Measurements from ENCODE around the gene GAB2.

The GAB2 gene

DNA sequence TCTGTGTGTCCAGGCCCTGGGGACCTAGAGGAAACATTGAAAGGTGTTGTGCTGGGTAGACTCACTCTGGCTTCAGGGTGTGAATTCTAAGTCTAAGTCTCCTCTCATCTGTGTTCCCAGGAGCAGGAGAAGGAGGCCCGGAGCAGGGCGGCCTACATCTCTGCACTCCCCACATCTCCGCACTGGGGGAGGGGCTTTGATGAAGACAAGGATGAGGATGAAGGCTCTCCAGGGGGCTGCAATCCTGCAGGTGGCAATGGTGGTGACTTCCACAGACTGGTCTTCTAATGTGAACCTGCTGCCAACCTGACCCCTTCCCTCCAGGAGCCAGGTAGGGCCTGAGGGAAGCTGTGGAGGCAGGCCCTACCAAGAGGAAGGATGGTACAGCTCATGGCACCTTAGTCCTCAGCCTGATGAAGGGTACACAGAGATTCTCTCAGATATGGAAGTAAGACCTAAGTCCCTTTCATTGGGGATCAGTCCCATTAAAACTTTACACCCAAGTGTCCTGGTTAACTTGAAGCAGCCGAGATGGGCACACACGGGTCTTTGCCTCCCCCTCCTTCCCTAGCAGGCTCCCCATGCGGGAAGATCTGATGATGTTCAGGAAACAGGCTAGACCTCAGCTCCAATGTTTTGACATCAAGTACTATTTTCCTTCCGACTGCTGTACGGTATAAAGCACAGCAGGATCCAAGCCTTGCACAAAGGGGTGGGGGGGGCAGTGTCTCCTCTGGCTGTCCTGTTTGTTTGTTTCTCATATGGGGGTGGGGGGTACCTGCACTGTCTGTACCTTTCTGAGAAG is 203.9 kb downstream of the GAB2 start:
- no peak overlapping the region for H3K27ac ChIP-seq (ENCODE audit: insufficient read depth in 1 of 2, low read depth in 1 of 2, low read length in 2 of 2, poor library complexity in 1 of 2, severe bottlenecking in 2 of 2)
- no peaks in the 10 kb centered on the region for H3K9me3 ChIP-seq (ENCODE audit: control extremely low read depth in 1 of 5, control insufficient read depth in 4 of 5, insufficient read depth in 2 of 5, low read depth in 1 of 5, low read length in 4 of 5)
- CTCF ChIA-PET = interaction anchor here (0.9 to 2.8 kb wide), 2 partner anchors 14 to 21 kb away, joined by 3 to 9 read pairs; no protein-coding TSS in a partner anchor
- peaks cover 0 to 11% (median 5%) of the 10 kb centered on the region in 4 experiments for H3K4me1 ChIP-seq (ENCODE audit: control extremely low read depth in 1 of 4, control insufficient read depth in 4 of 4, insufficient read depth in 4 of 4, low read length in 3 of 4)
- peaks cover 4 to 63% (median 28%) of the 10 kb centered on the region in 4 experiments for H3K36me3 ChIP-seq (ENCODE audit: control insufficient read depth in 4 of 4, insufficient read depth in 4 of 4, low read length in 3 of 4)
- WGBS (ENCODE audit: insufficient coverage) = 27% methylated on average over 6 of the region's 8 CpGs
- no peaks in the 10 kb centered on the region for H3K27me3 ChIP-seq (replicated peaks in 2 of 5; ENCODE audit: control insufficient read depth in 4 of 5, insufficient read depth in 5 of 5, low read length in 4 of 5)
- H3K4me3 ChIP-seq (ENCODE audit: control insufficient read depth in 1 of 7, extremely low read depth in 1 of 7, insufficient read depth in 4 of 7, low read depth in 2 of 7, low read length in 6 of 7) = no peak overlapping the region
- DNase-seq = peak in 1 of 3 donors; percentile 28
- POLR2A ChIA-PET = no interaction called here

DNA sequence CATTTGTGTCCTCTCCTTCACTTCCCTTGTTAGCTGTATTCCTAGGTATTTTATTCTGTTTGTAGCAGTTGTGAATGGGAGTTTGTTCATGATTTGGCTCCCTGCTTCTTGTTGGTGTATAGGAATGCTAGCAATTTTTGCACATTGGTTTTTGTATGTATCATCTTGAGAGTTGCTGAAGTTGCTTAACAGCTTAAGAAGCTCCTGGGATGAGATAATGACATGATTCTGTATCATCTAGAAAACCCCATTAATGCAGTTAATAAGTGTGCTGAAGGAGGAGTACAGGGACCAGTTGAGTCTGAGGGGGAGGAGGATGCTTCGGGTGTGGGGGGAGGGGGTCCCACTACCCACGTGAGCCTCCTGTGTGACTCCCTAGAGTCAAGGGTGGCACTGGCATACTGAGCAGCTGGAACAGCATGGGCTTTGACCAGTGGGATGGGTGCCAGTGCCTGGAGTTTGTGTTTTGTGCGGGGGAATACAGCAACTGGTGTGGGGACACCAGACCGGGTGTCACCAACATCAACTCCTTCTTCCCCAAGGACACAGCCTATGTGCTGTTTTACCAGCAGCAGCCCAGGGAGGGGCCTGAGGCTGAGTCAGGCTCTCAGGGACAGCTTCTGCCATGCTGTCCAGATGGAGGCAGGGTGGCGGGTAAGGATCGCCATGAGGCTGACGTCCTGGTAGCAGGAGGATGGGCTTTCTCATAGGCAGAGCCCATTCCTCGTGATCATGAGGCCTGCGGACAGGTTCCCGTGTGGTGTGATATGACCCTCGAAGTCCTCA is 204.8 kb downstream of the GAB2 start:
- peaks cover 2 to 57% (median 20%) of the 10 kb centered on the region in 4 experiments for H3K36me3 ChIP-seq (ENCODE audit: control insufficient read depth in 4 of 4, insufficient read depth in 4 of 4, low read length in 3 of 4)
- no peak for DNase-seq

DNA sequence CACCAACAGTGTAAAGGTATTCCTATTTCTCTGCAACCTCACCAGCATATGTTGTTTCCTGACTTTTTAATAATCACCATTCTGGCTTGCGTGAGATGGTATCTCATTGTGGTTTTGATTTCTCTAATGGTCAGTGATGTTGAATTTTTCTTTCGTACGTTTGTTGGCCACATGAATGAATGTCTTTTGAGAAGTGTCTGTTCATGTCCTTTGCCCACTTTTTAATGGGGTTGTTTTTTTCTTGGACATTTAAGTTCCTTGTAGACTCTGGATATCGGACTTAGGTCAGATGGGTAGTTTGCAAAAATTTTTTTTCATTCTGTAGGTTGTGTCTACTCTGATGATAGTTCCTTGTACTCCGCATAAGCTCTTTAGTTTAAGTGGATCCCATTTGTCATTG is 206.1 kb downstream of the GAB2 start:
- no peaks in the 10 kb centered on the region for H3K9me3 ChIP-seq (ENCODE audit: control extremely low read depth in 1 of 5, control insufficient read depth in 4 of 5, insufficient read depth in 2 of 5, low read depth in 1 of 5, low read length in 4 of 5)
- H3K4me3 ChIP-seq (ENCODE audit: control insufficient read depth in 1 of 7, extremely low read depth in 1 of 7, insufficient read depth in 4 of 7, low read depth in 2 of 7, low read length in 6 of 7) = no peak overlapping the region
- DNase-seq = no peak
- H3K4me1 ChIP-seq (ENCODE audit: control extremely low read depth in 1 of 4, control insufficient read depth in 4 of 4, insufficient read depth in 4 of 4, low read length in 3 of 4) = peaks cover 0 to 11% (median 5%) of the 10 kb centered on the region in 4 experiments
- no peak overlapping the region for H3K27ac ChIP-seq (ENCODE audit: insufficient read depth in 1 of 2, low read depth in 1 of 2, low read length in 2 of 2, poor library complexity in 1 of 2, severe bottlenecking in 2 of 2)
- no peaks in the 10 kb centered on the region for H3K27me3 ChIP-seq (replicated peaks in 2 of 5; ENCODE audit: control insufficient read depth in 4 of 5, insufficient read depth in 5 of 5, low read length in 4 of 5)
- peaks cover 2 to 53% (median 11%) of the 10 kb centered on the region in 4 experiments for H3K36me3 ChIP-seq (ENCODE audit: control insufficient read depth in 4 of 4, insufficient read depth in 4 of 4, low read length in 3 of 4)
- ChIA-PET POLR2A (no interaction called here), CTCF (no interaction called here)
- 100% methylated on average over 3 of the region's 5 CpGs for WGBS (ENCODE audit: insufficient coverage)

More for the DNA sequence above, 204.8 kb downstream of the GAB2 start:
- Histone ChIP-seq H3K4me3 (ENCODE audit: control insufficient read depth in 1 of 7, extremely low read depth in 1 of 7, insufficient read depth in 4 of 7, low read depth in 2 of 7, low read length in 6 of 7) (no peak overlapping the region), H3K27ac (ENCODE audit: insufficient read depth in 1 of 2, low read depth in 1 of 2, low read length in 2 of 2, poor library complexity in 1 of 2, severe bottlenecking in 2 of 2) (no peak overlapping the region), H3K9me3 (ENCODE audit: control extremely low read depth in 1 of 5, control insufficient read depth in 4 of 5, insufficient read depth in 2 of 5, low read depth in 1 of 5, low read length in 4 of 5) (no peaks in the 10 kb centered on the region), H3K27me3 (replicated peaks in 2 of 5; ENCODE audit: control insufficient read depth in 4 of 5, insufficient read depth in 5 of 5, low read length in 4 of 5) (no peaks in the 10 kb centered on the region), H3K4me1 (ENCODE audit: control extremely low read depth in 1 of 4, control insufficient read depth in 4 of 4, insufficient read depth in 4 of 4, low read length in 3 of 4) (peaks cover 0 to 11% (median 5%) of the 10 kb centered on the region in 4 experiments)
- ChIA-PET CTCF (interaction anchor here (0.9 to 2.8 kb wide), 2 partner anchors 15 to 20 kb away, joined by 3 to 9 read pairs; no protein-coding TSS in a partner anchor), POLR2A (no interaction called here)
- 94% methylated on average over 11 of the region's 11 CpGs for WGBS (ENCODE audit: insufficient coverage)

DNA sequence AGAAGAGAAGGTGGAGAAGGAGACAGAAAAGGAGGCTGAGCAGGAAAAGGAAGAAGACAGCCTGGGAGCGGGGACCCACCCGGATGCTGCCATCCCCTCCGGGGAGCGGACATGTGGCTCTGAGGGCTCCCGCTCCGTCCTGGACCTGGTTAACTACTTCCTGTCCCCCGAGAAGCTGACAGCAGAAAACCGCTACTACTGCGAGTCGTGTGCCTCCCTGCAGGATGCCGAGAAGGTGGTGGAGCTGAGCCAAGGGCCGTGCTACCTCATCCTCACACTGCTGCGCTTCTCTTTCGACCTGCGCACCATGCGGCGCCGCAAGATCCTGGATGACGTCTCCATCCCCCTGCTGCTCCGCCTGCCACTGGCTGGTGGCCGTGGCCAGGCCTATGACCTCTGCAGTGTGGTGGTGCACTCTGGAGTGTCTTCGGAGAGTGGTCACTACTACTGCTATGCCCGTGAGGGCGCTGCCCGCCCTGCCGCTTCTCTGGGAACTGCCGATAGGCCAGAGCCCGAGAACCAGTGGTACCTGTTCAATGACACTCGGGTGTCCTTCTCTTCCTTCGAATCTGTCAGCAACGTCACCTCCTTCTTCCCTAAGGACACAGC is 207.5 kb downstream of the GAB2 start:
- Histone ChIP-seq H3K4me1 (ENCODE audit: control extremely low read depth in 1 of 4, control insufficient read depth in 4 of 4, insufficient read depth in 4 of 4, low read length in 3 of 4) (peaks cover 0 to 11% (median 5%) of the 10 kb centered on the region in 4 experiments), H3K27me3 (replicated peaks in 2 of 5; ENCODE audit: control insufficient read depth in 4 of 5, insufficient read depth in 5 of 5, low read length in 4 of 5) (no peaks in the 10 kb centered on the region), H3K9me3 (ENCODE audit: control extremely low read depth in 1 of 5, control insufficient read depth in 4 of 5, insufficient read depth in 2 of 5, low read depth in 1 of 5, low read length in 4 of 5) (no peaks in the 10 kb centered on the region), H3K36me3 (ENCODE audit: control insufficient read depth in 4 of 4, insufficient read depth in 4 of 4, low read length in 3 of 4) (peaks cover 2 to 41% (median 5%) of the 10 kb centered on the region in 4 experiments), H3K4me3 (ENCODE audit: control insufficient read depth in 1 of 7, extremely low read depth in 1 of 7, insufficient read depth in 4 of 7, low read depth in 2 of 7, low read length in 6 of 7) (no peak overlapping the region), H3K27ac (ENCODE audit: insufficient read depth in 1 of 2, low read depth in 1 of 2, low read length in 2 of 2, poor library complexity in 1 of 2, severe bottlenecking in 2 of 2) (no peak overlapping the region)
- WGBS (ENCODE audit: insufficient coverage) = 96% methylated on average over 27 of the region's 31 CpGs
- CTCF ChIA-PET = interaction anchor here (0.7 to 1.3 kb wide), 2 partner anchors 15 to 225 kb away, joined by 3 to 4 read pairs; no protein-coding TSS in a partner anchor
- POLR2A ChIA-PET = no interaction called here
- no peak for DNase-seq

DNA sequence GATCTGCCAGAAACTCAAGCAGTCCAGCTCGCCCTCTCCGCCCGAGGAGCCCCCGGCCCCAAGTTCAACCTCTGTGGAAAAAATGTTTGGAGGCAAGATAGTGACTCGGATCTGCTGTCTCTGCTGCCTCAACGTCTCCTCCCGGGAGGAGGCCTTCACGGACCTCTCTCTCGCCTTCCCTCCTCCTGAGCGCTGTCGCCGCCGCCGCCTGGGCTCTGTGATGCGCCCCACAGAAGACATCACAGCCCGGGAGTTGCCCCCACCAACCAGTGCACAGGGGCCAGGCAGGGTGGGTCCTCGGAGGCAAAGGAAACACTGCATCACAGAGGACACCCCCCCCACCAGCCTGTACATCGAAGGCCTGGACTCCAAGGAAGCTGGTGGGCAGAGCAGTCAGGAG is 208.1 kb downstream of the GAB2 start:
- Histone ChIP-seq H3K4me1 (ENCODE audit: control extremely low read depth in 1 of 4, control insufficient read depth in 4 of 4, insufficient read depth in 4 of 4, low read length in 3 of 4) (peaks cover 0 to 8% (median 4%) of the 10 kb centered on the region in 4 experiments), H3K4me3 (ENCODE audit: control insufficient read depth in 1 of 7, extremely low read depth in 1 of 7, insufficient read depth in 4 of 7, low read depth in 2 of 7, low read length in 6 of 7) (no peak overlapping the region), H3K27me3 (replicated peaks in 2 of 5; ENCODE audit: control insufficient read depth in 4 of 5, insufficient read depth in 5 of 5, low read length in 4 of 5) (no peaks in the 10 kb centered on the region), H3K27ac (ENCODE audit: insufficient read depth in 1 of 2, low read depth in 1 of 2, low read length in 2 of 2, poor library complexity in 1 of 2, severe bottlenecking in 2 of 2) (no peak overlapping the region), H3K36me3 (ENCODE audit: control insufficient read depth in 4 of 4, insufficient read depth in 4 of 4, low read length in 3 of 4) (peaks cover 1 to 35% (median 2%) of the 10 kb centered on the region in 4 experiments), H3K9me3 (ENCODE audit: control extremely low read depth in 1 of 5, control insufficient read depth in 4 of 5, insufficient read depth in 2 of 5, low read depth in 1 of 5, low read length in 4 of 5) (no peaks in the 10 kb centered on the region)
- CTCF ChIA-PET = interaction anchor here (1.3 kb wide), 1 partner anchor 226 kb away, joined by 4 read pairs; no protein-coding TSS in a partner anchor
- no peak for DNase-seq
- 97% methylated on average over 14 of the region's 18 CpGs for WGBS (ENCODE audit: insufficient coverage)
- POLR2A ChIA-PET = no interaction called here

DNA sequence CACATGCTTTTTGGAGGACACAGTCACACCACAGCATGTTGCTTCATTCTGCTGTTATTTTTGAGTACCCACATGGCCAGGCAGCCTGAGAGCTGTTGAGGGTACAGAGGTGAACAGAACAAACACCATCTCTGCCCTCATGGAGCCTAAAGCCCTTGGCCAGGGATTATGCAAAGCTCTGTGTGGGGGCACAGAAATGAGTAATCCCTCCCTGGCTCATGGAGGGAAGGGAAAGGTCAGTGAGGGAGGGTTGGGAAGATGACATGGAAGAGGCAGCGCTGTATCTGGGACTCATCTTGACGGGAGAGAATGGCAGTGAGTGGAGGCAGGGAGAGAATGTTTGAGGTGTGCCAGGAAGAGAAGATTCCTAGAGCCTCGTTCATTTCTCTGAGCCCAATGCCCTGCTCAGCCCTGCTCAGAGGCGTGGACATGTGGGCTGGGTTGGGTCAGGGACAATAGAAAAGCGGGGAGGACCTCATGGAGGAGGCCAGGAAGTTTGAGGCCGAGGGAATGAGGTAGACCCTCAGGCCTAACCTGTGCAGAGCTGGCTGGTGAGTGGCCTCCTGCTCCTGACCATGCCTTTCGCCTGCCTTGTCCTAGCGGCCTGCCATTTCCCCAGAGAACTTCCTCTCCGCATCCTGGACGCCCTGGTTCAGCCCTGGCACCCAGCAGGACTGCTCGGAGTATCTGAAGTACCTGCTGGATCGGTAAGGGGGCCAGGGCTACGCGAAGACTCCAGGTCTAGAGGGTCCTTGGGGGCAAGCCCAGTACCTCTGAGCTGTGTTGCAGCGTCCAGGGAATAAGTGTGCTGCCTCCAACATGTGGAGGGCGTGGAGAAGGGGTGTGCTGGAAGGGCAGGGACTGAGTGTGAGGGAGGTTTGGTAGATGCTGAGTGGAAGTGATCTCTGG is 209.1 kb downstream of the GAB2 start:
- no peak overlapping the region for H3K4me3 ChIP-seq (ENCODE audit: control insufficient read depth in 1 of 7, extremely low read depth in 1 of 7, insufficient read depth in 4 of 7, low read depth in 2 of 7, low read length in 6 of 7)
- no peak for DNase-seq
- no peaks in the 10 kb centered on the region for H3K27me3 ChIP-seq (replicated peaks in 2 of 5; ENCODE audit: control insufficient read depth in 4 of 5, insufficient read depth in 5 of 5, low read length in 4 of 5)
- peaks cover 0 to 28% (median 2%) of the 10 kb centered on the region in 4 experiments for H3K36me3 ChIP-seq (ENCODE audit: control insufficient read depth in 4 of 4, insufficient read depth in 4 of 4, low read length in 3 of 4)
- ChIA-PET POLR2A (no interaction called here), CTCF (no interaction called here)
- H3K4me1 ChIP-seq (ENCODE audit: control extremely low read depth in 1 of 4, control insufficient read depth in 4 of 4, insufficient read depth in 4 of 4, low read length in 3 of 4) = no peaks in the 10 kb centered on the region
- no peak overlapping the region for H3K27ac ChIP-seq (ENCODE audit: insufficient read depth in 1 of 2, low read depth in 1 of 2, low read length in 2 of 2, poor library complexity in 1 of 2, severe bottlenecking in 2 of 2)
- no peaks in the 10 kb centered on the region for H3K9me3 ChIP-seq (ENCODE audit: control extremely low read depth in 1 of 5, control insufficient read depth in 4 of 5, insufficient read depth in 2 of 5, low read depth in 1 of 5, low read length in 4 of 5)
- WGBS (ENCODE audit: insufficient coverage) = over 99% methylated on average over 15 of the region's 16 CpGs
